Nephron (organoid): ENCODE measurements around the gene ZFP30.
A peak's percentile ranks its signal among the peaks of the same experiment; 100 is the strongest.

Experiments used
- H3K27ac Mint-ChIP-seq, 3 experiments: 2 replicates each; pipeline ENCODE4 v1.8.0; 2020; ENCODE audit warnings: mixed read lengths in 3 of 3, mild to moderate bottlenecking in 2 of 3, moderate library complexity in 1 of 3
- H3K27me3 Mint-ChIP-seq: 2 replicates; pipeline ENCODE4 v1.8.0; 2021; ENCODE audit warnings: low read depth, mild to moderate bottlenecking, moderate library complexity, mixed read lengths
- H3K36me3 Mint-ChIP-seq: 2 replicates; pipeline ENCODE4 v1.8.0; 2020; ENCODE audit warnings: low read depth, mixed read lengths
- H3K4me1 Mint-ChIP-seq: 2 replicates; pipeline ENCODE4 v1.8.0; 2020; ENCODE audit warnings: mixed read lengths
- H3K4me3 Mint-ChIP-seq, 3 experiments: 2 replicates each; pipeline ENCODE4 v1.8.0; 2020; ENCODE audit warnings: mild to moderate bottlenecking in 3 of 3, mixed read lengths in 3 of 3, moderate library complexity in 2 of 3
- H3K9me3 Mint-ChIP-seq: 2 replicates; pipeline ENCODE4 v1.8.0; 2020; ENCODE audit warnings: mixed read lengths
- CTCF ChIP-seq, 3 experiments: fragments of 200-600 bp; sonication (generic); IDR thresholded peaks; one replicate each; pipeline ENCODE4 v1.5.0; 2021; ENCODE audit warnings: antibody characterized with exemption in 3 of 3; ENCODE audit not compliant: unreplicated experiment in 3 of 3

The ZFP30 gene

GRCh38 chr19:37654118-37654517, 1.1 kb downstream of the ZFP30 start:
- H3K4me3 Mint-ChIP-seq: peak overlapping the region; percentile 80 to 99 (median 97)
- H3K36me3 Mint-ChIP-seq: peaks cover 46% of the 10 kb centered on the region
- peaks cover 4% of the 10 kb centered on the region for H3K27me3 Mint-ChIP-seq
- H3K27ac Mint-ChIP-seq: peak overlapping the region; percentile 92 to 94 (median 92)
- H3K9me3 Mint-ChIP-seq: peaks cover 38% of the 10 kb centered on the region
- TF ChIP-seq CTCF (IDR thresholded peaks at IDR 0.05; ENCODE audit: unreplicated experiment in 3 of 3): no peak
- H3K4me1 Mint-ChIP-seq: peaks cover 20% of the 10 kb centered on the region

DNA sequence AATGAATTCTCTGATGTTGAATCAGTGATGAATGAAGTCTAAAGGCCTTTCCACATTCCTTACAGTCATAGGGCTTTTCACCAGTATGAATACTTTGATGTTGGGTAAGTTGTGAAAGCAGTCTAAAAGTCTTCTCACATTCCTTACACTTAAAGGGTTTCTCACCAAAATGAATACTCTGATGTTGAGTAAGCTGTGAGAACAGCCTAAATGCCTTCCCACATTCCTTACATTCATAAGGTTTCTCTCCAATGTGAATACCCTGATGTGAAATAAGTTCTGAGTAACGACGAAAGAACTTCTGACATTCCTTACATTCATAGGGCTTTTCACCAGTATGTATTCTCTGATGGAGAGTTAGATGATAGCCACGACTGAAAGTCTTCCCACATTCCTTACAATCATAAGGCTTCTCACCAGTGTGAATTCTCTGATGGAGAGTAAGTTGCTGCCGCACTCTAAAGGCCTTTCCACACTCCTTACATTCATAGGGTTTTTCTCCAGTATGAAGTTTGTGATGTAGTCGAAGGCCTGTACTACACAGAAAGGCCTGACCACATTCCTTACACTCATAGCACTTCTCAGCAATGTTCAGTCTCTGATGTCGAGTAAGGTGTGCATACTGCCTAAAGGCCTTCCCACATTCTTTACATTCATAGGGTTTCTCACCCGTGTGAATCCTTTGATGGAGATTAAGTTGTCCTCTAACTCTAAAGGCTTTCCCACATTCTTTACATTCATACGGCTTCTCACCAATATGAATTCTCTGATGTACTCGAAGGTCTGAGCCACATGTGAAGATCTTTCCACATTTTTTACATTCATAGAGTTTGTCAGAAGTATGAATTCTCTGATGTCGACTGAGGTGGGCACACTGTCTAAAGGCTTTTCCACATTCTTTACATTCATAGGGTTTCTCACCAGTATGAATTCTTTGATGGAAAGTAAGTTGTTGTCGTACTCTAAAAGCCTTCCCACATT, 19.9 kb downstream of the ZFP30 start:
- Mint-ChIP-seq H3K4me1 (no peaks in the 10 kb centered on the region), H3K4me3 (no peak overlapping the region), H3K27me3 (no peaks in the 10 kb centered on the region), H3K9me3 (peaks cover 61% of the 10 kb centered on the region), H3K36me3 (peaks cover 86% of the 10 kb centered on the region), H3K27ac (no peak overlapping the region)
- no peak for TF ChIP-seq CTCF (IDR thresholded peaks at IDR 0.05; ENCODE audit: unreplicated experiment in 3 of 3)

DNA sequence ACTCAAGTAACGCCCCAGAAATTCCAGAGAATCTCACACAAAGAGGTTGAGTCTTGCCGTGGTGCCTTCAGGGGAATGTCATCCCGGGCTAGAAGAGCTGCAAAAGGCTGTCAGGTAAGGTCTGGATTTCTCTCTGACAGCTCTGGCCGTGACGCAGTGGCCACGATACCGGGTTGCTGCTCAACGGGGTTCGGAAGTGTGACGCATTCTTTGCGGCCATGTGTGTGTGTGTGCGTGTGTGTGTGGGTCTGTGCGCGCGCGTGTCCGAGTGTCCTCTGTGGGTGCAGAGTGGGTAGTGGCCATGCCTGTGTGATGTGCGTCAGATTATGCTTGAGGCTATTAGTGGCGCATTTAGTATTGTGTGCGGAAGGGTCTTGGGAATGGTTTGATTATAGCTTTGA, 60.3 kb downstream of the ZFP30 start:
- H3K27ac Mint-ChIP-seq: peak overlapping the region; percentile 97 to 98 (median 98)
- H3K4me1 Mint-ChIP-seq: peaks cover 12% of the 10 kb centered on the region
- H3K36me3 Mint-ChIP-seq: peaks cover 31% of the 10 kb centered on the region
- peak overlapping the region; percentile 94 to 99 (median 95) for H3K4me3 Mint-ChIP-seq
- H3K27me3 Mint-ChIP-seq: no peaks in the 10 kb centered on the region
- no peak for TF ChIP-seq CTCF (IDR thresholded peaks at IDR 0.05; ENCODE audit: unreplicated experiment in 3 of 3)
- peaks cover 17% of the 10 kb centered on the region for H3K9me3 Mint-ChIP-seq

GRCh38 chr19:37594304-37594981, 60.8 kb downstream of the ZFP30 start, which contains the start of the genes ZNF540 and ZNF571:
Gene ZNF540 (plus strand): TSS chr19:37594876. CDS start chr19:37598448, 3,572 bp downstream.
Gene ZNF571 (minus strand): TSS chr19:37594792. CDS start chr19:37586676, 8,116 bp downstream.
- no peak for TF ChIP-seq CTCF (IDR thresholded peaks at IDR 0.05; ENCODE audit: unreplicated experiment in 3 of 3)
- peaks cover 12% of the 10 kb centered on the region for H3K4me1 Mint-ChIP-seq
- peaks cover 18% of the 10 kb centered on the region for H3K9me3 Mint-ChIP-seq
- H3K4me3 Mint-ChIP-seq: peak within 1 kb of the TSS; percentile 94 to 99 (median 95)
- H3K27me3 Mint-ChIP-seq: no peaks in the 10 kb centered on the region
- H3K27ac Mint-ChIP-seq: peak within 1 kb of the TSS; percentile 97 to 98 (median 98)
- H3K36me3 Mint-ChIP-seq: peaks cover 26% of the 10 kb centered on the region

GRCh38 chr19:37593996-37594303, 61.3 kb downstream of the ZFP30 start:
- TF ChIP-seq CTCF (IDR thresholded peaks at IDR 0.05; ENCODE audit: unreplicated experiment in 3 of 3): no peak
- Mint-ChIP-seq H3K27me3 (no peaks in the 10 kb centered on the region), H3K36me3 (peaks cover 26% of the 10 kb centered on the region), H3K4me1 (peaks cover 12% of the 10 kb centered on the region), H3K27ac (peak overlapping the region; percentile 97 to 98 (median 98)), H3K4me3 (peak overlapping the region; percentile 94 to 99 (median 95)), H3K9me3 (peaks cover 23% of the 10 kb centered on the region)
